ENCODE results near the gene ZC3H10.

The ZC3H10 gene

GRCh38 chr12:56146492-56147460, 28.7 kb downstream of the ZC3H10 start:
- TF ChIP-seq CTCF (IDR thresholded peaks at IDR 0.05) = no peak
- H3K27ac ChIP-seq = peak overlapping the region in 1 of 2 donors; percentile 72
- no peak overlapping the region for H3K4me3 ChIP-seq
- DNase-seq (ENCODE audit: low spot score) = no peak

DNA sequence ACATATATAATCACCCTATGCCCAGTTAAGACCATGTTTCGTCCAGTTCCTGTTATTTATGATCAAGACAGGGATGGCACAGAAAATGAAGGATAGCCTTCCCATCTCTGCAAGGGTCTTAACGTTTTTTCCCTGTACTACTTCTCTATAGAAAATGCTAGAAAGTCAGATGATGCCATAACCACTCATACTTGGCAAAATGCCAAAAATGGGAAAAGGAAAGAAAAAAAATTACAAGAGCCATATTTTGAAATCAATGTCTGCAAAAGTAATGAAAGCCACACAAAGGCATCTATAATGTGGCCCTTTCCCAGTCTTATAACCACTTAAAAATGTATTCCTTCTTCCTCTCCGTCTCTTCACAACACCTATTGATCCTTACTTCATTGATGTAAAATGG, 32.5 kb downstream of the ZC3H10 start:
- no peak for DNase-seq (ENCODE audit: low spot score)

DNA sequence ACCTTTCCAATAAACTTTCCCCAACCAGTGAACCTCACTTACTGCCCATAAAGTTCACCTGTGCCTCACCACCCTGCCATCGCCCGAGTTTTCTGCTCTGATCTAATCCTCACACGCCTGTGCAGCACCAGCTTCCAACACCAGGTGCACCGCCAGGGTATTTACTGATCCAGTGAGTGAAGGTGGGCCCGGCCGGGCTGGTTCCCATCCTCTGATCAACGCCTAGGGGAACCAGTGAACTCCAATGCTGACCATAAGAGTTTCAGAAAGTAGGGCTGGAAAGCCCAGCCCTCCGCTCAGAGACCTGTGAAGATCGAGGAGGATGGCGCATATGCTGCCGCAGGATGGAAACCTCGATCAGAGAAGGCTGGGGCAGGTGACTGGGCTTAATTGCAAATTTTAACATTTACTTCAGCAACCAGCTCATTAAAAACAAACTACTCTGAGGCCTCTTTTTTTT, 33.6 kb downstream of the ZC3H10 start:
- Histone ChIP-seq H3K27ac (peak overlapping the region; percentile 90 to 94), H3K4me3 (peak overlapping the region; percentile 71)
- DNase-seq (ENCODE audit: low spot score) = no peak
- peak; percentile 29 for TF ChIP-seq CTCF (IDR thresholded peaks at IDR 0.05)

More for the DNA sequence above, 32.5 kb downstream of the ZC3H10 start:
- Histone ChIP-seq H3K4me3 (no peak overlapping the region), H3K27ac (no peak overlapping the region)
- no peak for TF ChIP-seq CTCF (IDR thresholded peaks at IDR 0.05)

DNA sequence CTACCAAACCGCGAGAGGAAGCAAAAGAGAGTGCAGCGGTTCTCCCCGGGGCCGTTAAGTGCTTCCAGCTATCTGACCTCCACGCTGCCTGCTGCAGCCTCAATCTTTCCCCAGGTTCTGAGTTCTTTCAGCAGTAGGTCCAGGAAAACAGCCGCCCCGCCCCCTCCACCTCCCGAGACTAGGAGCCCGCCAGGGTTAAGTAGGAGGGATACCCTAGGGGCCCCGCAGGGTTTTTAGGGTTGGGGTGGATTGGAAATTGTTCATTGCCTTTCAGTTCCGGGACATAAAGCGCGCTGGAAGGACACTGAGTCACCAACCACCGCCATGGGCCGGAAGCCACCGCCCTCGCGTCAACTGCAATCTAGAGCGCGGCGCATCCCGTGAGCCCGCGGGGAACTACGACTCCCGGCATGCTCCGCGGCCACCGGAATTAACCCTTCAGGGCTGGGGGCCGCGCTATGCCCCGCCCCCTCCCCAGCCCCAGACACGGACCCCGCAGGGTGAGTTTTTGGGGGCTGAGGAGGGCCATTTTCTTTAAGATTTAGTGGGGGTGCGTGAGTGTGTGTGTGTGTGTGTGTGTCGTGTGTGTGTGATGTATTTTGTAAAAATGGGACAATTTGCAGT, 34.2 kb downstream of the ZC3H10 start, which contains the start of gene MYL6B:
TSS of gene MYL6B (plus strand) at position 456 of the 624 bp plus-strand sequence. CDS start 1,332 bp downstream, outside the sequence.
- H3K27ac ChIP-seq = peak within 1 kb of the TSS; percentile 90 to 94
- TF ChIP-seq CTCF (IDR thresholded peaks at IDR 0.05) = no peak
- peak within 1 kb of the TSS; percentile 71 for H3K4me3 ChIP-seq
- DNase-seq (ENCODE audit: low spot score) = peak; percentile 95

DNA sequence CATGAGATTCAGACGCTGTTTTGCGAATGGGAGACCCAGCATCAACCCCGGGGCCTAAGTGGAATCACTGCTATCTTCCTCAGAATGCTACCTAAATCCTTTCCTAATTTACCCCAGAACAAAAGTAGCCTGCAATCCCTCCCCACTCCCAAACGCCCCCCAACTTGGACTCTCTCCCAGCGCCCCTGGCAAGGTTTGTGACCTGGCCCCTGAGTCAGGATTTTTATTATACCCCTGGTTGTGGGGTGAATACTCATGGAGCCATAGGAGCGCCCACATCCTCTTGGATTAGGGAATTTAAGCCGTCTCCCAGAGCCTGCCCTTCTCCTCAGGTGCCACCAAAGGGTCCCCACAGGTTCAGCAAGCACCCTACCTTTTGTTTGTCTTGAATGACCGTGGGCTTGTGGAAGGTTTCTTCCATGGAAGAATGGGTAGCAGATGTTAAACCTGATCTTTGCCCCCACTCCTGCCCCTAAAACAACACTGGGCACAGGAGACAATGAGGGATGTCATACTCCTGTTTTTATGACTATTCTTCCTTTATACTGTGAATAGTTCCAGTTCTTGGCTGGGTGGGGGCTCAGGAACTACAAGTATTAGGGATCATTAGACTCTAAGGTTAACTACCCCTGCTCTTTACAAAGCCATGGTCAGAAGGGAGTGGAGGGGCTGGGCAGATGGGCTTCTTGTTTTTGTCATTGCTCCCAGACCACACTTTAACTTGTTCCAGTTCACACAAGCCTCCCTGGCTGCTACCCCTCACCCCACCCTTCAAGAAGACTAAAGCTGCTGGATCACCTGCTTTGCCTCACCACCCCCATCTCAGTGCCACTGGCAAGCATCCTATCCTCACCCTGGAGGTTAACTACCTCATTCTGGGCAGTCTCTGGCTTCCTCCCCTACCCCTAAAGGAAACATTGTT, 35.0 kb downstream of the ZC3H10 start:
- H3K4me3 ChIP-seq = peak overlapping the region; percentile 71
- no peak for TF ChIP-seq CTCF (IDR thresholded peaks at IDR 0.05)
- DNase-seq (ENCODE audit: low spot score) = no peak
- peak overlapping the region; percentile 90 to 94 for H3K27ac ChIP-seq

DNA sequence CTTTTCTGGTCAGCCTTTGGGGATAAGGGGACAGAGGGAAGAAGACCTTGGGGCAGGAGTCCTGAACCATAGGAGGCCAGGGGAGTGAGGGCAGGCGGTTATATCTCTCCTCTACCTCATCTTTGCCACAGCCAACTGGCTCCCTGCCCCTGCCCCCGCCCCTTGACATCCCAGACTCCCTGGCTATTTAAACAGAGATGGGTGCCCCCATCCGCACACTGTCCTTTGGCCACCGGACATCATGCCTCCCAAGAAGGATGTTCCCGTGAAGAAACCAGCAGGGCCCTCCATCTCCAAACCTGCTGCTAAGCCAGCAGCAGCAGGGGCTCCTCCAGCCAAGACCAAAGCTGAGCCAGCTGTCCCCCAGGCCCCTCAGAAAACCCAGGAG, 35.6 kb downstream of the ZC3H10 start:
- DNase-seq (ENCODE audit: low spot score) = no peak
- no peak overlapping the region for H3K4me3 ChIP-seq
- no peak for TF ChIP-seq CTCF (IDR thresholded peaks at IDR 0.05)
- no peak overlapping the region for H3K27ac ChIP-seq
